Psoas muscle (tissue), 8 donors: ENCODE results near the gene RNF225. TPM values are rescaled to one million over a fixed set of nuclear protein-coding genes. Genes with fewer than 3 reads are reported as not detected.

Source experiments
- ATAC-seq, 4 donors: fragments of 200-7000 bp; cut with Tn5 transposase; one replicate each; pipeline ENCODE4 v1.9.1; 2020; ENCODE audit warnings: moderate library complexity in 3 of 4, mild to moderate bottlenecking in 2 of 4
- DNase-seq, 2 donors: peaks; one replicate each; pipeline ENCODE4 v3.0.0-alpha.2; 2020
- H3K27ac ChIP-seq: fragments of 200-600 bp; one replicate; pipeline ENCODE4 v1.8.0; 2022
- H3K27me3 ChIP-seq, 3 donors: fragments of 200-600 bp in 1 of 3; one replicate each; pipeline versions ENCODE4 v1.6.1 to v1.8.0; 2013 to 2022; ENCODE audit warnings: low read length in 2 of 3, mild to moderate bottlenecking in 2 of 3, moderate library complexity in 1 of 3; ENCODE audit not compliant: insufficient read depth in 3 of 3
- H3K36me3 ChIP-seq, 2 donors: fragments of 200-600 bp in 1 of 2; one replicate each; pipeline versions ENCODE4 v1.6.1 to v1.8.0; 2013 to 2022; ENCODE audit warnings: low read depth in 1 of 2, mild to moderate bottlenecking in 1 of 2, moderate library complexity in 1 of 2; ENCODE audit not compliant: insufficient read depth in 1 of 2
- H3K4me1 ChIP-seq: fragments of 200-600 bp; one replicate; pipeline ENCODE4 v1.8.0; 2022
- H3K4me3 ChIP-seq: fragments of 200-600 bp; one replicate; pipeline ENCODE4 v1.8.0; 2022; ENCODE audit warnings: mild to moderate bottlenecking
- H3K9me3 ChIP-seq: fragments of 200-600 bp; one replicate; pipeline ENCODE4 v1.8.0; 2022
- WGBS, 3 donors: extraction: QIAGEN DNeasy Blood & Tissue Kit; methylation state at CpG; one replicate each; pipeline versions ENCODE4 v1.1.6 to v1.1.7; 2013; 5-methylcytosine and 5-hydroxymethylcytosine counted together
- intact Hi-C, 2 donors: fragments of 100-400 bp; cut with DNase I; formaldehyde crosslinking; loops; one replicate each; pipeline versions ENCODE4 v1.11.0 to v1.14.2; 2022
- polyA plus RNA-seq, 3 donors: library from polyadenylated mRNA; stranded (reverse); fragments of 200-250 nt; gene quantifications; one replicate each; pipeline ENCODE4 v1.2.3, GENCODE V29; 2013
- total RNA-seq, 4 donors: library from RNA; stranded (reverse); fragmentation: NEBNext Ultra II Directional in 2 of 4; extraction: Animal tissue kit (Norgen Biotek cat#: 25700) in 2 of 4; gene quantifications; one replicate each; pipeline versions ENCODE4 v1.2.1 to v1.2.4, GENCODE V29; 2021 to 2023
- TF ChIP-seq, protein P1 (sequence below): fragments of 200-600 bp; IDR thresholded peaks from one replicate; pipeline ENCODE4 v1.8.0; 2022; ENCODE audit warnings: antibody characterized with exemption
- donor health status: healthy with polysubstance abuse.
- donor health status: DM: no; HTN: no; CAD: no; lungs with moderate emphysema.
- donor health status: Bipolar disorder and iron deficiency.
- donor health status: healthy.
- donor health status: DM: yes; HTN: yes; CAD: no.
- donor health status: DM: no; HTN: no; CAD: no.
- donor health status: DM: no; HTN: no; CAD: no.
- donor health status: DM: yes; HTN: yes; CAD: no.

Gene RNF225
- total and polyA plus RNA-seq, 7 donors, result not detected

DNA sequence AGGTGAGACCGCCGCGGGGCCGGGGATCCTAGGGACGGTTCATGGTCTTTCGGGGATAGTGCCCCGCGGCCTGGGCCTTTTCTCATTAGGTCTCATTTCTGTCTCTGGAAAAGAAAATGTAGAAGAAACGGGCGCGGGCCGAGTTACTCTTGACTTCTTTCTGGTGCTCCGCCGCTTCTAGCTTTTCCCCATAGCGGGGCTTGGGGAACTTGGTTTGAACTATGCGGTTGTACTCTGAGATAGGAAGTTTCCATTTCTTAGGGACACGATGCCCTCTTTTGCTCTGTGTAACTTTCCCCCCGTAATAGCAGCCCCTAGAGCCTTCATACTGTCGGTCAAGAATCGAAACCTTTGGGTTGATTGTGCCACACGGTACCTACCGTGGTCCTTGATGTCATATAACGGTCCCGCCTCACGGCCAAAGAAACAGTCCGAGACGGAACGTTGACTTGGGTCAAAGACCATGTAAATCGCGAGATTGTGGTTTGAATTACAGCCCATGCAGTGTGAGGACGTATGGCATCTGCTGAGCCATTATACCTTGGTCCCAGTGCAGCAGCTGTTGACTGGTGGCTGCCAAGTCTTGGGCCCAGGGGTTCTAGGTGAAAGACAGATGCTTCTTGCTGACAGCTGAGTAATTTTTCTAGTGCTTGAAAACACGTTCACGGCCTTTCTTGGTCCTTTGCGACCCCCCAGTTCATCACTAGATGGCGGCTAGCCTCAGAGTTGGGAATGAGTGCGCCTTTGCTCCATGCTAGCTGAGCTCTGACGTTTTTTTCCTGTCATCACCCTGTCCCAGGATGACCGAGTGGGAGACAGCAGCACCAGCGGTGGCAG, 7.9 kb upstream of the RNF225 start:
- Histone ChIP-seq H3K4me3 (peak overlapping the region; percentile 91), H3K36me3 (peaks cover 3 to 41% of the 10 kb centered on the region in 2 donors), H3K4me1 (peaks cover 30% of the 10 kb centered on the region), H3K27ac (peak overlapping the region; percentile 96), H3K9me3 (no peaks in the 10 kb centered on the region), H3K27me3 (no peaks in the 10 kb centered on the region)
- 5 to 7% (median 6%) methylated on average over 39 of the region's 39 CpGs for WGBS, 3 donors
- TF ChIP-seq, protein P1, sequence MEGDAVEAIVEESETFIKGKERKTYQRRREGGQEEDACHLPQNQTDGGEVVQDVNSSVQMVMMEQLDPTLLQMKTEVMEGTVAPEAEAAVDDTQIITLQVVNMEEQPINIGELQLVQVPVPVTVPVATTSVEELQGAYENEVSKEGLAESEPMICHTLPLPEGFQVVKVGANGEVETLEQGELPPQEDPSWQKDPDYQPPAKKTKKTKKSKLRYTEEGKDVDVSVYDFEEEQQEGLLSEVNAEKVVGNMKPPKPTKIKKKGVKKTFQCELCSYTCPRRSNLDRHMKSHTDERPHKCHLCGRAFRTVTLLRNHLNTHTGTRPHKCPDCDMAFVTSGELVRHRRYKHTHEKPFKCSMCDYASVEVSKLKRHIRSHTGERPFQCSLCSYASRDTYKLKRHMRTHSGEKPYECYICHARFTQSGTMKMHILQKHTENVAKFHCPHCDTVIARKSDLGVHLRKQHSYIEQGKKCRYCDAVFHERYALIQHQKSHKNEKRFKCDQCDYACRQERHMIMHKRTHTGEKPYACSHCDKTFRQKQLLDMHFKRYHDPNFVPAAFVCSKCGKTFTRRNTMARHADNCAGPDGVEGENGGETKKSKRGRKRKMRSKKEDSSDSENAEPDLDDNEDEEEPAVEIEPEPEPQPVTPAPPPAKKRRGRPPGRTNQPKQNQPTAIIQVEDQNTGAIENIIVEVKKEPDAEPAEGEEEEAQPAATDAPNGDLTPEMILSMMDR, result no peak
- ATAC-seq, result peak in 2 of 4 donors; percentile 4 to 22
- intact Hi-C loops, result no loop called here
- DNase-seq, result no peak

DNA sequence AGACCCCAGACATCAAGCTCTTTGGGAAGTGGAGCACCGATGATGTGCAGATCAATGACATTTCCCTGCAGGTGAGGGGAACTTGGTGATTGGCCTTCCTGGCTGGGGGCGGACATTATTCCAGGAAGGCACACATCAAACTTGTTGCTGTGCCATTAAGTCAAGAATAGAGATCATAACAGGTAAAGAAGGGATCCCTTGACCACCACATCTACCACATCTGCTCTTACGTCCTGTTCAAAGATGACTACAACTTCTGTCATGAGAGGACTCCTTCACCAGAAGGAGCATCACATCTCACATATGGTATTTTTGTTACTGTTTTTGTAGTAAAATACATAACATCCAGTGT, 7.3 kb upstream of the RNF225 start:
- DNase-seq (no peak), ATAC-seq (no peak)
- Histone ChIP-seq H3K9me3 (no peaks in the 10 kb centered on the region), H3K36me3 (peaks cover 3 to 47% of the 10 kb centered on the region in 2 donors), H3K4me1 (peaks cover 30% of the 10 kb centered on the region), H3K27ac (peak overlapping the region; percentile 96), H3K27me3 (no peaks in the 10 kb centered on the region), H3K4me3 (peak overlapping the region; percentile 91)
- intact Hi-C loops, result no loop called here
- TF ChIP-seq, protein P1, result no peak
- 79 to 81% (median 80%) methylated on average over 3 of the region's 3 CpGs for WGBS, 3 donors

DNA sequence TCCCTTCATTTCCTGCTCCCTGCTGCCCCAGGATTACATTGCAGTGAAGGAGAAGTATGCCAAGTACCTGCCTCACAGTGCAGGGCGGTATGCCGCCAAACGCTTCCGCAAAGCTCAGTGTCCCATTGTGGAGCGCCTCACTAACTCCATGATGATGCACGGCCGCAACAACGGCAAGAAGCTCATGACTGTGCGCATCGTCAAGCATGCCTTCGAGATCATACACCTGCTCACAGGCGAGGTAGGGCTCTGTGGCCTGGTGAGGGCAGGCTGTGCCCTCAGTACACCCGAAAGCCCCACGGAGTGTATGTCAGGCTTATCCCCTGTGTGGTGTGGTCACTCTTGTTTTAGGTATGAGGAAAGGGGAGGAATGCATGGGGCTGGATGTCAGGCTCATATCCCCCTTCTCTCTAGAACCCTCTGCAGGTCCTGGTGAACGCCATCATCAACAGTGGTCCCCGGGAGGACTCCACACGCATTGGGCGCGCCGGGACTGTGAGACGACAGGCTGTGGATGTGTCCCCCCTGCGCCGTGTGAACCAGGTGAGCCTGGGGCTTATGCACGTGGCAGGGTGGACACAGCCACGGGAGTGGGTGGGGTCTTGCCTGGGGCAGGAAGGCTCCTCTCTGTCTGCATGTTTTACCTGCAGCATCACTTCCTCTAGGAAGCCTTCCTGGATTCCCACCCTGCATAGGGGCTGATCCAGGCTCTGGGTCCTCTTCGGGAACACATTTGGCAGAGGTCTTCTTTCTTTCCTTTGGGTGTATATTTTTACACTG, 2.3 kb upstream of the RNF225 start:
- peaks cover 9 to 66% of the 10 kb centered on the region in 2 donors for H3K36me3 ChIP-seq
- H3K27me3 ChIP-seq, result peaks cover 0 to 13% (median 8%) of the 10 kb centered on the region in 3 donors
- ATAC-seq (no peak), DNase-seq (no peak)
- 88 to 90% (median 88%) methylated on average over 24 to 26 of the region's 26 CpGs for WGBS, 3 donors
- no peak overlapping the region for H3K27ac ChIP-seq
- H3K4me3 ChIP-seq, result no peak overlapping the region
- no peaks in the 10 kb centered on the region for H3K9me3 ChIP-seq
- TF ChIP-seq, protein P1, result no peak
- intact Hi-C loops, result no loop called here
- peaks cover 14% of the 10 kb centered on the region for H3K4me1 ChIP-seq

DNA sequence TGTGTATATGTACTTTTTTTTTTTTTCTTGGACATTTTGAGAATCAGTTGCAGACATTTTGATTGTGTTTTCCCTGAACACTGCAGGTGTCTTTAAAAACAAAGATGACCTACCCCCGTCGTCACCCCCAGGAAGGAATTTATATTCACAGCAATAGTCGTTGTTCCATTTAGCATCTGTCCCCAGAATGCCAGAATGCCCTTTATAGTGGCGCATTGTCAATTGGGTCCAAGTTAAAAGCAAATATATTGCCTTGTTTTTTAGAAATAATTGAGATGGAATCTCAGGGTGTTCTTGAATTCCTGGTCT, 1.8 kb upstream of the RNF225 start:
- peaks cover 8% of the 10 kb centered on the region for H3K4me1 ChIP-seq
- H3K9me3 ChIP-seq, result no peaks in the 10 kb centered on the region
- H3K36me3 ChIP-seq, result peaks cover 7 to 61% of the 10 kb centered on the region in 2 donors
- intact Hi-C loops, result no loop called here
- 78 to 84% (median 84%) methylated on average over 4 of the region's 4 CpGs for WGBS, 3 donors
- TF ChIP-seq, protein P1, result no peak
- no peak overlapping the region for H3K27ac ChIP-seq
- DNase-seq (no peak), ATAC-seq (no peak)
- no peak overlapping the region for H3K4me3 ChIP-seq
- H3K27me3 ChIP-seq, result peaks cover 0 to 13% (median 8%) of the 10 kb centered on the region in 3 donors
